GM19397 (cell line): ENCODE results near the gene IL4R.
"Not testable (repeated sequence)": the region's sequence is repeated elsewhere in the genome, so short reads cannot be mapped to it uniquely, and the experiment has no call there.

Source experiments
- ATAC-seq: cut with Tn5 transposase; IDR thresholded peaks from one replicate; pipeline ENCODE4 v1.9.1; 2021; ENCODE audit warnings: mild to moderate bottlenecking, moderate library complexity; ENCODE audit not compliant: unreplicated experiment

The IL4R gene

GRCh38 chr16:27287887-27288286 is 25.9 kb upstream of the IL4R start:
- no peak for ATAC-seq

- not testable (repeated sequence) for ATAC-seq
These were observed 25.5 kb upstream of the IL4R start for GRCh38 chr16:27288313-27288712.

- ATAC-seq: no peak
These were observed 24.1 kb upstream of the IL4R start for GRCh38 chr16:27289669-27290068.

GRCh38 chr16:27290562-27290961 is 23.2 kb upstream of the IL4R start:
- ATAC-seq: no peak

- no peak for ATAC-seq
These were observed 22.7 kb upstream of the IL4R start for GRCh38 chr16:27291106-27291505.

GRCh38 chr16:27291722-27292240 is 22.0 kb upstream of the IL4R start:
- ATAC-seq: no peak

- ATAC-seq: no peak
These were observed 20.4 kb upstream of the IL4R start for GRCh38 chr16:27293343-27293742.

GRCh38 chr16:27298132-27298531 is 15.6 kb upstream of the IL4R start:
- ATAC-seq: no peak

- ATAC-seq: no peak
These were observed 12.4 kb upstream of the IL4R start for GRCh38 chr16:27301236-27301861.

- ATAC-seq: no peak
These were observed 11.6 kb upstream of the IL4R start for GRCh38 chr16:27302126-27302525.

GRCh38 chr16:27303256-27304100 is 10.3 kb upstream of the IL4R start:
- ATAC-seq: no peak

GRCh38 chr16:27304102-27304501 is 9.7 kb upstream of the IL4R start:
- ATAC-seq: no peak

GRCh38 chr16:27304881-27305745 is 8.7 kb upstream of the IL4R start:
- ATAC-seq: no peak

GRCh38 chr16:27305839-27306442 is 7.8 kb upstream of the IL4R start:
- ATAC-seq: no peak

- ATAC-seq: no peak
These were observed 5.0 kb upstream of the IL4R start for GRCh38 chr16:27308792-27309191.

GRCh38 chr16:27310576-27311447 is 3.0 kb upstream of the IL4R start:
- ATAC-seq: no peak

GRCh38 chr16:27311448-27311830 is 2.3 kb upstream of the IL4R start:
- ATAC-seq: no peak

GRCh38 chr16:27311897-27312303 is 1.9 kb upstream of the IL4R start:
- ATAC-seq: no peak

- no peak for ATAC-seq
These were observed 973 bp upstream of the IL4R start for GRCh38 chr16:27312580-27313421.
